Upper lobe of left lung (tissue), 4 donors: ENCODE data around the gene TMED10.

ENCODE experiments used
- EP300 ChIP-seq, 4 donors: sonication (generic); formaldehyde crosslinking; IDR thresholded peaks; one replicate each; pipeline ENCODE4 v1.5.1; 2017; ENCODE audit warnings: antibody characterized with exemption in 4 of 4, control low read depth in 2 of 4
- POLR2A ChIP-seq, 4 donors: fragments of 450-650 bp; IDR thresholded peaks; one replicate each; pipeline ENCODE4 v1.5.1; 2016 to 2017; ENCODE audit warnings: antibody characterized with exemption in 4 of 4, mild to moderate bottlenecking in 2 of 4
- POLR2AphosphoS5 ChIP-seq, 2 donors: sonication (generic); formaldehyde crosslinking; IDR thresholded peaks; one replicate each; pipeline ENCODE4 v1.5.1; 2017; ENCODE audit warnings: antibody characterized with exemption in 2 of 2
- TF ChIP-seq, protein P1 (sequence below), 6 experiments: fragments of 450-650 bp in 4 of 6; fragments of 200-600 bp in 2 of 6; sonication (generic) in 2 of 6; IDR thresholded peaks; one replicate each; pipeline ENCODE4 v1.5.1; 2016 to 2019; ENCODE audit warnings: antibody characterized with exemption in 6 of 6

DNA sequence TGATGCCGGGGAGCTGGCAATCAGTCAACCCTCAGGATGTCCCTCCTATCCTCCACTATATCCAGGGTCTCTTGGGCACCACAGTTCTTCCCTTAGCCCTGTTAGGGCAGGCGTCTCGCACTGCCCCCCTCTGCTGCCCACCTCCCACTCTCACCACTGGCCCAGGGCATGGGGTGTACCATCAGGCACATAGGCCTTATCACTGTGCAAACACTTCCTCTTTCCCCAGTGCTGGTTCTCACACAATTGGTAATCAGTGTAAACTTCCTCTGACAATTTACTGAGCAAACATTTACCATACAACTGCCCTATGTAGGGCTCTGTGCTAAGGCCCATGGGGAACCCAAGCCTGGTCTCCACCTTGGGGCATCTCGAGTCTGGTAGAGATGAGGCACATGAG is 20.1 kb upstream of the TMED10 start:
- TF ChIP-seq EP300 (IDR thresholded peaks at IDR 0.05) = no peak
- TF ChIP-seq, protein P1, sequence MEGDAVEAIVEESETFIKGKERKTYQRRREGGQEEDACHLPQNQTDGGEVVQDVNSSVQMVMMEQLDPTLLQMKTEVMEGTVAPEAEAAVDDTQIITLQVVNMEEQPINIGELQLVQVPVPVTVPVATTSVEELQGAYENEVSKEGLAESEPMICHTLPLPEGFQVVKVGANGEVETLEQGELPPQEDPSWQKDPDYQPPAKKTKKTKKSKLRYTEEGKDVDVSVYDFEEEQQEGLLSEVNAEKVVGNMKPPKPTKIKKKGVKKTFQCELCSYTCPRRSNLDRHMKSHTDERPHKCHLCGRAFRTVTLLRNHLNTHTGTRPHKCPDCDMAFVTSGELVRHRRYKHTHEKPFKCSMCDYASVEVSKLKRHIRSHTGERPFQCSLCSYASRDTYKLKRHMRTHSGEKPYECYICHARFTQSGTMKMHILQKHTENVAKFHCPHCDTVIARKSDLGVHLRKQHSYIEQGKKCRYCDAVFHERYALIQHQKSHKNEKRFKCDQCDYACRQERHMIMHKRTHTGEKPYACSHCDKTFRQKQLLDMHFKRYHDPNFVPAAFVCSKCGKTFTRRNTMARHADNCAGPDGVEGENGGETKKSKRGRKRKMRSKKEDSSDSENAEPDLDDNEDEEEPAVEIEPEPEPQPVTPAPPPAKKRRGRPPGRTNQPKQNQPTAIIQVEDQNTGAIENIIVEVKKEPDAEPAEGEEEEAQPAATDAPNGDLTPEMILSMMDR (IDR thresholded peaks at IDR 0.05) = no peak
- no peak for TF ChIP-seq POLR2AphosphoS5 (IDR thresholded peaks at IDR 0.05)
- no peak for TF ChIP-seq POLR2A (IDR thresholded peaks at IDR 0.05)
